KG1 (cell line): Measurements from ENCODE around the gene OTC.

Experiments used
- DNase-seq: peaks from one replicate; lab custom pipeline; 2025; lab: John Stamatoyannopoulos, UW

The OTC gene

GRCh38 chrX:38352362-38352761 is at the start of gene OTC:
Gene OTC (plus strand): TSS chrX:38352604. CDS start chrX:38352697, 93 bp downstream.
- DNase-seq: no peak

- DNase-seq: no peak
Measured at GRCh38 chrX:38304010-38304409, 48.4 kb upstream of the OTC start.

- no peak for DNase-seq
Measured at GRCh38 chrX:38305971-38306370, 46.4 kb upstream of the OTC start.

GRCh38 chrX:38311743-38312142 is 40.7 kb upstream of the OTC start:
- no peak for DNase-seq

GRCh38 chrX:38312436-38312835 is 40.0 kb upstream of the OTC start:
- no peak for DNase-seq

GRCh38 chrX:38313190-38313589 is 39.2 kb upstream of the OTC start:
- no peak for DNase-seq

- DNase-seq: no peak
Measured at GRCh38 chrX:38315186-38315585, 37.2 kb upstream of the OTC start.

GRCh38 chrX:38318196-38318595 is 34.2 kb upstream of the OTC start:
- no peak for DNase-seq

- no peak for DNase-seq
Measured at GRCh38 chrX:38318606-38319005, 33.8 kb upstream of the OTC start.

- DNase-seq: no peak
Measured at GRCh38 chrX:38320819-38321218, 31.6 kb upstream of the OTC start.

GRCh38 chrX:38326086-38326485 is 26.3 kb upstream of the OTC start:
- no peak for DNase-seq

- peak; percentile 37 for DNase-seq
Measured at GRCh38 chrX:38327007-38327774, 25.2 kb upstream of the OTC start, which contains the start of gene RPGR. Gene RPGR (minus strand): TSS chrX:38327509. CDS start chrX:38327367, 142 bp downstream.

GRCh38 chrX:38327775-38328081 is 24.7 kb upstream of the OTC start:
- no peak for DNase-seq

- no peak for DNase-seq
Measured at GRCh38 chrX:38332505-38332904, 19.9 kb upstream of the OTC start.

GRCh38 chrX:38335382-38335781 is 17.0 kb upstream of the OTC start:
- no peak for DNase-seq

GRCh38 chrX:38336538-38337240 is 15.7 kb upstream of the OTC start:
- DNase-seq: no peak

- DNase-seq: no peak
Measured at GRCh38 chrX:38341442-38341841, 11.0 kb upstream of the OTC start.

- no peak for DNase-seq
Measured at GRCh38 chrX:38342853-38343778, 9.3 kb upstream of the OTC start.

- no peak for DNase-seq
Measured at GRCh38 chrX:38346150-38346549, 6.3 kb upstream of the OTC start.

- DNase-seq: peak; percentile 1
Measured at GRCh38 chrX:38347136-38347535, 5.3 kb upstream of the OTC start.

GRCh38 chrX:38351346-38351745 is 1.1 kb upstream of the OTC start:
- DNase-seq: no peak

- DNase-seq: no peak
Measured at GRCh38 chrX:38356401-38356800, 4.0 kb downstream of the OTC start.
